ENCODE measurements around the gene GPBP1L1.

- TF ChIP-seq CTCF (conservative IDR thresholded peaks at IDR 0.05; ENCODE audit: low read length) (peak; percentile 26; the same call in 1 of the 2 replicates), EZH2phosphoT487 (IDR thresholded peaks at IDR 0.05; ENCODE audit: borderline replicate concordance) (no peak)
Measured at GRCh38 chr1:45583666-45584350, 102.5 kb downstream of the GPBP1L1 start, which contains the start of gene NASP.
